Ovary (tissue), 9 donors: ENCODE data around the gene MON1B. TPM values are rescaled to one million over a fixed set of nuclear protein-coding genes. Genes with fewer than 3 reads are reported as not detected.

Experiments
- DNase-seq, 5 donors: peaks; one replicate each; pipeline ENCODE4 v3.0.0-alpha.2; 2019 to 2020
- H3K27ac ChIP-seq, 2 donors: fragments of 200-600 bp; one replicate each; pipeline versions ENCODE4 v1.5.1 to v1.8.0; 2019 to 2022
- H3K27me3 ChIP-seq: fragments of 200-600 bp; one replicate; pipeline ENCODE4 v1.8.0; 2022
- H3K36me3 ChIP-seq: fragments of 200-600 bp; sonication (generic); one replicate; pipeline ENCODE4 v1.5.1; 2019
- H3K4me1 ChIP-seq: one replicate; pipeline ENCODE4 v1.8.1; 2013; ENCODE audit warnings: mild to moderate bottlenecking, moderate library complexity; ENCODE audit not compliant: insufficient read depth
- H3K4me3 ChIP-seq: fragments of 200-600 bp; sonication (generic); one replicate; pipeline ENCODE4 v1.5.1; 2017
- H3K9me3 ChIP-seq, 2 donors: fragments of 200-600 bp in 1 of 2; sonication (generic) in 1 of 2; one replicate each; pipeline versions ENCODE4 v1.5.1 to v1.8.1; 2013 to 2019; ENCODE audit warnings: mild to moderate bottlenecking in 1 of 2, moderate library complexity in 1 of 2
- EP300 ChIP-seq: sonication (generic); formaldehyde crosslinking; IDR thresholded peaks from one replicate; pipeline ENCODE4 v1.6.1; 2017; ENCODE audit warnings: antibody characterized with exemption
- POLR2A ChIP-seq: fragments of 450-650 bp; IDR thresholded peaks from one replicate; pipeline ENCODE4 v1.6.1; 2017; ENCODE audit warnings: antibody characterized with exemption, mild to moderate bottlenecking, moderate library complexity
- WGBS, 3 donors: extraction: QIAGEN DNeasy Blood & Tissue Kit in 1 of 3; methylation state at CpG; one replicate each; pipeline versions ENCODE4 v1.1.5 to v1.1.7; 2013 to 2017; 5-methylcytosine and 5-hydroxymethylcytosine counted together
- intact Hi-C, 4 donors: fragments of 100-400 bp; cut with DNase I; formaldehyde crosslinking; loops; one replicate each; pipeline versions ENCODE4 v1.11.0 to v1.15.1; 2022 to 2023
- polyA plus RNA-seq, 2 donors: library from polyadenylated mRNA; stranded (reverse); fragments of 200-250 nt in 1 of 2; fragments of 350-450 nt in 1 of 2; fragmentation: Illumina TruSeq in 1 of 2; extraction: RNeasy Lipid Tissue Mini Kit (QIAGEN cat#74804) in 1 of 2; gene quantifications; one replicate each; pipeline ENCODE4 v1.2.3, GENCODE V29; 2013 to 2014
- total RNA-seq, 7 donors: library from RNA; depleted of rRNA in 2 of 7; stranded (reverse); fragments of >200 nt in 2 of 7; fragmentation: NEBNext Ultra II Directional in 3 of 7; extraction: Animal tissue kit (Norgen Biotek cat#: 25700) in 3 of 7; gene quantifications; one replicate each; pipeline versions ENCODE4 v1.1.0 to v1.2.4, GENCODE V29; 2016 to 2023
- TF ChIP-seq, protein P1 (sequence below), 3 donors: fragments of 450-650 bp in 2 of 3; fragments of 200-600 bp in 1 of 3; IDR thresholded peaks; one replicate each; pipeline versions ENCODE4 v1.5.1 to v1.8.0; 2016 to 2022; ENCODE audit warnings: antibody characterized with exemption in 3 of 3, mild to moderate bottlenecking in 1 of 3
- donor health status: DM: no; HTN: no; CAD: no; lungs with moderate emphysema.
- donor health status: DM: no; HTN: no; CAD: no.
- donor health status: Bipolar disorder and iron deficiency.
- donor health status: DM: yes; HTN: yes; CAD: no.
- donor health status: DM: no; HTN: no; CAD: no.
- donor health status: DM: yes; HTN: yes; CAD: no.

Gene MON1B
- total and polyA plus RNA-seq, 9 donors = 11.8 to 42.1 (median 24.5) TPM

- Histone ChIP-seq H3K27ac (no peak overlapping the region), H3K4me1 (no peaks in the 10 kb centered on the region), H3K4me3 (no peak overlapping the region), H3K9me3 (no peaks in the 10 kb centered on the region), H3K36me3 (no peaks in the 10 kb centered on the region), H3K27me3 (no peaks in the 10 kb centered on the region)
- 25 to 75% (median 38%) methylated on average over 2 of the region's 2 CpGs for WGBS, 3 donors
- DNase-seq = no peak
- intact Hi-C loops = no loop called here
- TF ChIP-seq EP300 (no peak), POLR2A (no peak)
- TF ChIP-seq, protein P1, sequence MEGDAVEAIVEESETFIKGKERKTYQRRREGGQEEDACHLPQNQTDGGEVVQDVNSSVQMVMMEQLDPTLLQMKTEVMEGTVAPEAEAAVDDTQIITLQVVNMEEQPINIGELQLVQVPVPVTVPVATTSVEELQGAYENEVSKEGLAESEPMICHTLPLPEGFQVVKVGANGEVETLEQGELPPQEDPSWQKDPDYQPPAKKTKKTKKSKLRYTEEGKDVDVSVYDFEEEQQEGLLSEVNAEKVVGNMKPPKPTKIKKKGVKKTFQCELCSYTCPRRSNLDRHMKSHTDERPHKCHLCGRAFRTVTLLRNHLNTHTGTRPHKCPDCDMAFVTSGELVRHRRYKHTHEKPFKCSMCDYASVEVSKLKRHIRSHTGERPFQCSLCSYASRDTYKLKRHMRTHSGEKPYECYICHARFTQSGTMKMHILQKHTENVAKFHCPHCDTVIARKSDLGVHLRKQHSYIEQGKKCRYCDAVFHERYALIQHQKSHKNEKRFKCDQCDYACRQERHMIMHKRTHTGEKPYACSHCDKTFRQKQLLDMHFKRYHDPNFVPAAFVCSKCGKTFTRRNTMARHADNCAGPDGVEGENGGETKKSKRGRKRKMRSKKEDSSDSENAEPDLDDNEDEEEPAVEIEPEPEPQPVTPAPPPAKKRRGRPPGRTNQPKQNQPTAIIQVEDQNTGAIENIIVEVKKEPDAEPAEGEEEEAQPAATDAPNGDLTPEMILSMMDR (IDR thresholded peaks at IDR 0.05) = no peak
Observed at GRCh38 chr16:77206533-77206932, 15.5 kb downstream of the MON1B start.

GRCh38 chr16:77207030-77207429 lies 16.0 kb downstream of the MON1B start:
- Histone ChIP-seq H3K27ac (no peak overlapping the region), H3K36me3 (no peaks in the 10 kb centered on the region), H3K4me3 (no peak overlapping the region), H3K27me3 (no peaks in the 10 kb centered on the region), H3K9me3 (no peaks in the 10 kb centered on the region), H3K4me1 (no peaks in the 10 kb centered on the region)
- intact Hi-C loops = no loop called here
- no peak for DNase-seq
- 16 to 37% (median 21%) methylated on average over 5 of the region's 5 CpGs for WGBS, 3 donors
- TF ChIP-seq, protein P1 (IDR thresholded peaks at IDR 0.05) = no peak

DNA sequence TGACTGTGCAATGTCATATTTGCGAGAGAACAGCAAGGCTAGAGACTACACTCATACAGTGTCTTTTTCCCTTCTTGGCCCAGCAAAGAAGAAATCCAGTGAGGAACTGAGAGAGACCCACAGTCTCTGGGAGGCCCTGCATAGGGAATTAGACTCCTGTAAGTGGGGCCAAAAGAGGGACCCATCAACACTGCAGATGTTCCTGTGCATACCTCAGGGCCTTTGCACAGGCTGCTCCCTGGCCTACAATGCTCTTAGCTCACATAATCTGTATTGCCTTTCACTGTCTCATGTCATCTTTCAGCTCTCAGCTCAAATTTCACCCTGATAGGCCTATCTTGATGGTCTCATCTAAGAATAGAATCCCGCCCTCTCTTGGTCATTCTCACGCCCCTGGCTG lies 17.4 kb downstream of the MON1B start:
- DNase-seq = no peak

DNA sequence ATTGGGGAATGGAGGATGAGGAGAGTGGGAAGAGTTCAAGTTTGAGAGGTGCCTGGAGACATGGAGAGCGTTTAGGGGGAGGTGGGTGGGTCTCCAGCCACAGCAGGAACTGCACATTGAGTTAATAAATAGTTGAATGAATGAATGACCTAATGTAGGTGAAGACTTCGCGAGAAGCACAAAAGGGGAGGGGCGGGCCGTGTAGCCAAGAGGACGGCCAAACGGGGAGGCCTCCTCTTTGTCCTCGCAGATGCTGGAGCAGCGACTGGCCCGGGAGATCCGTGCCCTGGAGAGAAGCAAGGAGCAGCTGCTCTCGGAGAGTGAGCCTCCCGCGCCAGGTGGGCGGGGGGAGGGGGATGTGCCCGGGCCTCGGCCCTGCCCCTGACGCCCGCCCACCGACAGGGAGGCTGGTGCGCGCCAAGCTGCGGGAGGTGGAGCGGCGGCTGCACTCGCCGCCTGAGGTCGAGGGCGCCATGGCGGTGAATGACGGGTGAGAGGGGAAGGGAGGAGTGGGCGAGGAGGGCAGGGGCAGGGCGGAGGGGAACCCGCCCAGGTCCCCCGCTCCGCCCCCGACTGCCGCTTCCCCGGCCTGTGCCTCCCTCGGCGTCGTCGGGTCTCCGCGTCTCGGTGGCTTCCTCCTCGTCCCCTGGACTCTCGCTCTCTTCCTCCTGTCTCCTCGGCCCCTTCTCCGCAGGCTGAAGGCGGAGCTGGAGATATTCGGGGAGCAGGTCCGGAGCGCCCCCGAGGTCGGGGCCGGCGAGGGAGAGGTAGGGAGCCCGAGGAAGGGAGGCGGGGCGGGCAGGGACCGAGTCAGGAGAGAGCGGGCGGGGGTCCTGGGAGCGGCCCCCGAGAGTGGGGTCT lies 21.1 kb downstream of the MON1B start:
- intact Hi-C loops = no loop called here
- DNase-seq = peak; percentile 66 to 80 (median 76)
- TF ChIP-seq EP300 (no peak), POLR2A (no peak)
- TF ChIP-seq, protein P1 (IDR thresholded peaks at IDR 0.05) = no peak
- peak overlapping the region; percentile 75 for H3K4me3 ChIP-seq
- H3K4me1 ChIP-seq = no peaks in the 10 kb centered on the region
- no peaks in the 10 kb centered on the region for H3K36me3 ChIP-seq
- peak overlapping the region; percentile 88 to 96 for H3K27ac ChIP-seq
- WGBS, 3 donors = 1 to 2% (median 1%) methylated on average over 60 to 66 of the region's 66 CpGs
- H3K27me3 ChIP-seq = no peaks in the 10 kb centered on the region
- no peaks in the 10 kb centered on the region for H3K9me3 ChIP-seq

More for the DNA sequence above, 17.4 kb downstream of the MON1B start:
- H3K4me3 ChIP-seq = no peak overlapping the region
- no peak overlapping the region for H3K27ac ChIP-seq
- TF ChIP-seq EP300 (no peak), POLR2A (no peak)
- TF ChIP-seq, protein P1 (IDR thresholded peaks at IDR 0.05) = no peak
- no peaks in the 10 kb centered on the region for H3K4me1 ChIP-seq
- H3K27me3 ChIP-seq = no peaks in the 10 kb centered on the region
- H3K36me3 ChIP-seq = no peaks in the 10 kb centered on the region
- 78 to 98% (median 82%) methylated on average over 3 of the region's 3 CpGs for WGBS, 3 donors
- no peaks in the 10 kb centered on the region for H3K9me3 ChIP-seq
- intact Hi-C loops = no loop called here
